ENCODE data around the gene VTCN1.

- no peak for TF ChIP-seq CTCF (IDR thresholded peaks at IDR 0.05)
- no peak for TF ChIP-seq POLR2AphosphoS5 (IDR thresholded peaks at IDR 0.05)
These were observed 27.6 kb downstream of the VTCN1 start for GRCh38 chr1:117183112-117183511.

All from suprapubic skin (tissue), 3 donors.